K562 (cell line): ENCODE results near the gene BAIAP2L2. TPM values are rescaled to one million over a fixed set of nuclear protein-coding genes. Genes with fewer than 3 reads are reported as not detected.
A peak's percentile ranks its signal among the peaks of the same experiment; 100 is the strongest.

ENCODE experiments used
- ATAC-seq: fragments of 200-7000 bp; cut with Tn5 transposase; 3 replicates; pipeline ENCODE4 v1.9.1; 2020; ENCODE audit warnings: moderate library complexity
- Bru-seq: library from RNA; stranded (reverse); fragments of 400-500 nt; gene quantifications from one replicate; lab custom pipeline; 2021; lab: Mats Ljungman, UMichigan
- BruChase-seq, 2 experiments: library from RNA; stranded (reverse); fragments of 400-500 nt; gene quantifications; one replicate each; lab custom pipeline; 2021; lab: Mats Ljungman, UMichigan
- BruUV-seq: library from RNA; stranded (reverse); fragments of 400-500 nt; replicated peaks from 2 replicates; lab custom pipeline; 2021; lab: Mats Ljungman, UMichigan
- CTCF ChIA-PET: fragments of 300-600 bp; formaldehyde crosslinking; extraction: SDS; loops from one replicate; lab custom pipeline; 2021; ENCODE audit warnings: low intra/inter-chr PET ratio; lab: Yijun Ruan, JAX
- POLR2A ChIA-PET: fragments of 300-600, 350-650 bp; sonication (Branson Sonifier 250); formaldehyde crosslinking; extraction: SDS; loops from one replicate; lab custom pipeline; 2021; ENCODE audit warnings: antibody characterized with exemption, inconsistent platforms; lab: Yijun Ruan, JAX
- DNase-seq, 4 experiments: peaks; one replicate each; pipeline versions ENCODE4 v3.0.0 to v3.0.0-alpha.2; 2011 to 2018; ENCODE audit warnings: low spot score in 3 of 4, mixed read lengths in 3 of 4; ENCODE audit errors: extremely low read depth in 1 of 4
- FAIRE-seq: peaks from 2 replicates; lab custom pipeline; 2011; peaks lifted over from hg19 to GRCh38; lab: Jason Lieb, UNC
- H2AFZ ChIP-seq: 2 replicates; pipeline ENCODE4 v1.6.0; 2011; ENCODE audit warnings: low read depth, low read length, control low read depth, inconsistent platforms
- H3K27ac ChIP-seq: fragments of 200-600 bp; 3 replicates; pipeline ENCODE4 v1.8.0; 2011; ENCODE audit warnings: low read depth, mild to moderate bottlenecking, control low read depth, inconsistent platforms, low read length, moderate library complexity, mixed read lengths; ENCODE audit errors: extremely low read depth
- H3K27me3 ChIP-seq, 2 experiments: fragments of 300-600 bp in 1 of 2; 2 replicates in 1 of 2; 3 replicates in 1 of 2; pipeline versions ENCODE4 v1.6.0 to v1.8.0; 2011; ENCODE audit warnings: inconsistent platforms in 2 of 2, low read length in 2 of 2, mild to moderate bottlenecking in 1 of 2, mixed read lengths in 1 of 2, moderate library complexity in 1 of 2; ENCODE audit not compliant: control insufficient read depth in 2 of 2, insufficient read depth in 2 of 2
- H3K36me3 ChIP-seq: fragments of 300-600 bp; 3 replicates; pipeline ENCODE4 v1.8.0; 2011; ENCODE audit warnings: mild to moderate bottlenecking, low read length, inconsistent platforms; ENCODE audit not compliant: control insufficient read depth, insufficient read depth
- H3K4me1 ChIP-seq, 2 experiments: fragments of 200-600 bp in 1 of 2; replicated peaks in 1 of 2; 2 replicates in 1 of 2; 3 replicates in 1 of 2; pipeline versions ENCODE4 v1.5.1 to v1.8.0; 2011; ENCODE audit warnings: inconsistent platforms in 2 of 2, low read length in 2 of 2, mild to moderate bottlenecking in 1 of 2, mixed read lengths in 1 of 2, moderate library complexity in 1 of 2; ENCODE audit not compliant: control insufficient read depth in 2 of 2, insufficient read depth in 2 of 2
- H3K4me2 ChIP-seq: 2 replicates; pipeline ENCODE4 v1.6.1; 2011; ENCODE audit warnings: low read length, control low read depth, inconsistent platforms, mixed read lengths; ENCODE audit not compliant: insufficient read depth
- H3K4me3 ChIP-seq: fragments of 200-600 bp; sonication (generic), shearing (Covaris generic); 2 replicates; pipeline ENCODE4 v1.5.1; 2016; ENCODE audit warnings: control low read depth, inconsistent platforms
- H3K79me2 ChIP-seq: fragments of 200-600 bp; 3 replicates; pipeline ENCODE4 v1.8.0; 2011; ENCODE audit warnings: low read length, inconsistent platforms; ENCODE audit not compliant: control insufficient read depth, insufficient read depth
- H3K9ac ChIP-seq, 2 experiments: 2 replicates each; pipeline versions ENCODE4 v1.6.0 to v1.6.1; 2011; ENCODE audit warnings: low read depth in 2 of 2, low read length in 2 of 2, control low read depth in 1 of 2, inconsistent platforms in 1 of 2, mild to moderate bottlenecking in 1 of 2, mixed read lengths in 1 of 2; ENCODE audit not compliant: insufficient read depth in 1 of 2
- H3K9me1 ChIP-seq: one replicate; pipeline ENCODE4 v1.6.0; 2011; ENCODE audit warnings: inconsistent platforms, mild to moderate bottlenecking, low read length, moderate library complexity; ENCODE audit not compliant: control insufficient read depth, insufficient read depth
- H3K9me3 ChIP-seq: replicated peaks from 2 replicates; pipeline ENCODE4 v1.5.1; 2011; ENCODE audit warnings: low read depth, low read length, inconsistent platforms; ENCODE audit not compliant: control insufficient read depth, insufficient read depth
- H4K20me1 ChIP-seq: replicated peaks from 2 replicates; pipeline ENCODE4 v1.6.1; 2011; ENCODE audit warnings: low read length, inconsistent platforms, mixed read lengths; ENCODE audit not compliant: control insufficient read depth, insufficient read depth
- E2F3 ChIP-seq: fragments of 250-450 bp; sonication (Bioruptor Pico); IDR thresholded peaks from 2 replicates; pipeline ENCODE4 v1.4.0; 2020; ENCODE audit warnings: mild to moderate bottlenecking
- WGBS: fragments of 100-300 bp; shearing (Covaris generic); methylation state at CpG from one replicate; pipeline ENCODE4 v1.1.6; 2016; ENCODE audit warnings: low coverage, mixed read lengths; ENCODE audit not compliant: insufficient coverage; ENCODE audit errors: missing lambda C conversion rate; 5-methylcytosine and 5-hydroxymethylcytosine counted together
- in situ Hi-C: fragments of 300-500 bp; cut with MboI; formaldehyde crosslinking; loops from 4 replicates; pipeline ENCODE4 v1.15.0; 2018; ENCODE audit warnings: inconsistent platforms, mixed read lengths
- intact Hi-C: fragments of 100-400 bp; cut with micrococcal nuclease; formaldehyde crosslinking; loops from 2 replicates; pipeline ENCODE4 v1.14.2; 2022
- long read RNA-seq, 3 experiments: library from polyadenylated mRNA in 2 of 3; library from RNA in 1 of 3; unstranded in 2 of 3; stranded (forward) in 1 of 3; transcript quantifications; one replicate each; pipeline ENCODE4 v2.0.0, GENCODE V29; 2019 to 2022
- polyA minus RNA-seq, 3 experiments: library from RNA; depleted of rRNA, polyadenylated mRNA; stranded (reverse); fragments of >200 nt; gene quantifications; 2 replicates each; pipeline ENCODE4 v1.2.3, GENCODE V29; 2011
- polyA plus RNA-seq, 8 experiments: library from polyadenylated mRNA; depleted of rRNA in 4 of 8; stranded (reverse) in 5 of 8; unstranded in 3 of 8; fragments of >200 nt; fragmentation: Nextera tagmentation in 2 of 8; fragmentation: Illumina TruSeq in 1 of 8; extraction: Ambion mirVana in 2 of 8; extraction: Trizol in 1 of 8; gene quantifications; 2 replicates each; pipeline versions ENCODE4 v1.2.1 to v1.2.3, GENCODE V29; 2011 to 2014; ENCODE audit warnings: inconsistent platforms in 1 of 8, missing spikeins in 1 of 8
- total RNA-seq, 7 experiments: library from RNA; depleted of rRNA in 6 of 7; stranded (reverse); fragments of >200 nt in 6 of 7; fragmentation: Illumina TruSeq in 2 of 7; extraction: Trizol in 2 of 7; gene quantifications; 2 replicates each; pipeline versions ENCODE4 v1.2.1 to v1.2.3, GENCODE V29; 2011 to 2021; ENCODE audit warnings: low replicate concordance in 1 of 7

BAIAP2L2 gene, protein sequence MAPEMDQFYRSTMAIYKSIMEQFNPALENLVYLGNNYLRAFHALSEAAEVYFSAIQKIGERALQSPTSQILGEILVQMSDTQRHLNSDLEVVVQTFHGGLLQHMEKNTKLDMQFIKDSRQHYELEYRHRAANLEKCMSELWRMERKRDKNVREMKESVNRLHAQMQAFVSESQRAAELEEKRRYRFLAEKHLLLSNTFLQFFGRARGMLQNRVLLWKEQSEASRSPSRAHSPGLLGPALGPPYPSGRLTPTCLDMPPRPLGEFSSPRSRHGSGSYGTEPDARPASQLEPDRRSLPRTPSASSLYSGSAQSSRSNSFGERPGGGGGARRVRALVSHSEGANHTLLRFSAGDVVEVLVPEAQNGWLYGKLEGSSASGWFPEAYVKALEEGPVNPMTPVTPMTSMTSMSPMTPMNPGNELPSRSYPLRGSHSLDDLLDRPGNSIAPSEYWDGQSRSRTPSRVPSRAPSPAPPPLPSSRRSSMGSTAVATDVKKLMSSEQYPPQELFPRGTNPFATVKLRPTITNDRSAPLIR
- total RNA-seq (2011; cell fraction: chromatin; rRNA removed; ENCODE audit: low replicate concordance) = 0.19 and 0.25 TPM in 2 replicates
- total RNA-seq (2011; cell fraction: nucleolus; rRNA removed) = 0.26 and 0.33 TPM in 2 replicates
- 0.37 TPM in 1 of 2 replicates, not detected in the other for total RNA-seq (2011; cell fraction: nucleoplasm; rRNA removed)
- total RNA-seq (2014; rRNA removed) (not detected in 2 replicates), total RNA-seq (2014; rRNA removed; fragmentation: Illumina TruSeq; extraction: Trizol) (not detected in 2 replicates), total RNA-seq (2015; rRNA removed; fragmentation: Illumina TruSeq; extraction: Trizol) (not detected in 2 replicates), total RNA-seq (2021) (0.13 and 0.22 TPM in 2 replicates), polyA plus RNA-seq (2011; rRNA removed) (0.07 and 0.09 TPM in 2 replicates), polyA plus RNA-seq (2014; fragmentation: Illumina TruSeq; extraction: Trizol) (0.07 TPM in 1 of 2 replicates, not detected in the other), polyA plus RNA-seq (2014; fragmentation: Nextera tagmentation; extraction: Ambion mirVana) (under 1 TPM in 1 of 2 experiments, not detected in 1; 0.04 TPM), polyA plus RNA-seq (2014; rRNA removed) (0.11 and 0.86 TPM in 2 replicates), polyA minus RNA-seq (2011; rRNA and poly(A)+ RNA removed) (0.11 TPM in 1 of 2 replicates, not detected in the other), Bru-seq, nascent RNA (percentile 24 among the genes with signal in this experiment), BruChase-seq, experiment 1, labeled RNA remaining after a 2-hour chase (percentile 19 among the genes with signal in this experiment), BruChase-seq, experiment 2, labeled RNA remaining after a 6-hour chase (percentile 14 among the genes with signal in this experiment)
- polyA plus RNA-seq (2011; cell fraction: cytosol; rRNA removed) = 0.06 and 0.22 TPM in 2 replicates
- 0.37 and 1.1 TPM in 2 replicates for polyA plus RNA-seq (2011; cell fraction: nucleus; rRNA removed)
- polyA plus RNA-seq (2012) = 0.23 and 0.72 TPM in 2 replicates
- polyA minus RNA-seq (2011; cell fraction: cytosol; rRNA and poly(A)+ RNA removed) = not detected in 2 replicates
- polyA minus RNA-seq (2011; cell fraction: nucleus; rRNA and poly(A)+ RNA removed) = 0.22 TPM in 1 of 2 replicates, not detected in the other
- long read RNA-seq, experiment 1 = 0 reads
- long read RNA-seq, experiment 2 = 0 reads
- long read RNA-seq, experiment 3 = 0 reads

DNA sequence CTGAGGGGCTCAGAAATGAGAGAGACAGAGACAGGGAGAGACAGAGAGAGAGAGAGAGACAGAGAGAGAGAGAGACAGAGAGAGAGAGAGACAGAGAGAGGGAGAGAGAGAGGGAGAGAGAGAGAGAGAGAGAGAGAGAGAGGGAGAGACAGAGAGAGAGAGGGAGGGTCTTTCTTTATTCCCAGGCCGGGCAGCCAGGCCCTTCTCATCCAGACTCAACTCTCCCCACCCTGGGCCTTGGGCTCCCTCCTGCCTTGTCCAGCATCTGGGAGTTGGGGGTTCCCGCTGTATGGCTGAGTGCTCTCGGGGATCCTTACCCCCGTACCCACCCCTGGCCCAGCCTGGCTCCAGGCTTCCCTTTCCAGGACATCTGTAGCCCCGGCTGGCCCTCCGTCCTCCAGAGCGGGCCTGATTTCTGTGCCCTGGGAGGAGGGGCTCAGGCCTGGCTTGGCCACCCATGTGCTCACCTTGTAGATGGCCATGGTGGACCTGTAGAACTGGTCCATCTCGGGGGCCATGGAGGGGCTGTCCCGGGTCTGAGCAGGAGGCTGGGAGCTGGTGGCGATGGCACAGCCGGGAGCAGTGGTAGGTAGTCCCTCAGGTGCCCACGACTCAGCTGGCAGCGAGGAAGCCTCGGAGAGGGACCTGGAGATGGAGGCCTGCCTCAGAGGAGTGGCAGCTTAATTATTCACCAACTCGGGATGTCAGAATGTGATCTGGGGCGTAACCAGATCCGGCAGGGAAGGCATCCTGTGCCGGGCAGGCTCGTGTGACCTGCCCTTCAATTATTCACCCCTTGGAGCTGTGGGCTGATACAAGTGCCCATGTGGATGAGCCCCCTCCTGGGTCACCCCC lies at the start of gene BAIAP2L2:
Gene BAIAP2L2, minus strand, starts transcription at position 677 of the 855 bp plus-strand sequence. Its CDS starts 159 bp downstream, at position 518.
- Histone ChIP-seq H3K4me2 (no peak within 1 kb of the TSS), H3K9ac (peak within 1 kb of the TSS in 1 of 2 experiments; percentile 43; a peak in 1 of 4 replicates), H3K4me3 (no peak within 1 kb of the TSS), H3K27me3 (no peaks in the 10 kb centered on the region), H3K36me3 (no peaks in the 10 kb centered on the region), H3K27ac (no peak within 1 kb of the TSS), H4K20me1 (no peaks in the 10 kb centered on the region), H2AFZ (no peak within 1 kb of the TSS), H3K4me1 (peaks cover 0 to 34% of the 10 kb centered on the region in 2 experiments; a peak in 2 of 5 replicates), H3K9me1 (no peaks in the 10 kb centered on the region), H3K9me3 (no peaks in the 10 kb centered on the region), H3K79me2 (no peaks in the 10 kb centered on the region)
- intact Hi-C loops (loop anchor here (10.0 kb wide), 1 partner anchor 95 kb away; the partner anchor contains the start of gene MAFF), in situ Hi-C loops (no loop called here)
- WGBS = 49% methylated on average over 9 of the region's 19 CpGs
- ChIA-PET POLR2A (interaction anchor here (0.6 to 1.1 kb wide), 4 partner anchors 17 to 781 kb away, joined by 3 to 5 read pairs (median 4); no protein-coding TSS in a partner anchor), CTCF (no interaction called here)
- DNase-seq = no peak
- TF ChIP-seq E2F3 (CRISPR knock-in tag) = no peak
- ATAC-seq = no peak
- no peak for FAIRE-seq
- BruUV-seq = no TSS peak
